Transverse colon (tissue), 4 donors: Measurements from ENCODE around the gene ZNF329. TPM values are rescaled to one million over a fixed set of nuclear protein-coding genes. Genes with fewer than 3 reads are reported as not detected.

ENCODE experiments used
- DNase-seq: peaks from one replicate; pipeline ENCODE4 v3.0.0-alpha.2; 2019
- H3K27ac ChIP-seq, 4 donors: fragments of 200-600 bp; sonication (generic); 2 replicates each; pipeline ENCODE4 v1.5.1; 2016 to 2018; ENCODE audit warnings: inconsistent platforms in 4 of 4
- H3K27me3 ChIP-seq: fragments of 200-600 bp; sonication (generic); 2 replicates; pipeline ENCODE4 v1.5.1; 2017; ENCODE audit warnings: inconsistent platforms
- H3K36me3 ChIP-seq, 4 donors: fragments of 200-600 bp; sonication (generic); 2 replicates each; pipeline ENCODE4 v1.5.1; 2017 to 2019; ENCODE audit warnings: inconsistent platforms in 4 of 4
- H3K4me1 ChIP-seq, 4 donors: fragments of 200-600 bp; sonication (generic); 2 replicates each; pipeline ENCODE4 v1.5.1; 2017 to 2020; ENCODE audit warnings: inconsistent platforms in 4 of 4
- H3K4me3 ChIP-seq, 4 donors: fragments of 200-600 bp; sonication (generic); 1 replicate in 1 of 4; 2 replicates in 3 of 4; pipeline versions ENCODE4 v1.5.1 to v1.6.1; 2017 to 2019; ENCODE audit warnings: inconsistent platforms in 4 of 4
- H3K9me3 ChIP-seq, 2 donors: fragments of 200-600 bp; sonication (generic); 2 replicates each; pipeline ENCODE4 v1.5.1; 2017 to 2019; ENCODE audit warnings: inconsistent platforms in 2 of 2
- CTCF ChIP-seq, 5 experiments: fragments of 200-600 bp in 3 of 5; fragments of 450-650 bp in 2 of 5; sonication (generic) in 3 of 5; IDR thresholded peaks; 1 replicate in 2 of 5; 2 replicates in 3 of 5; pipeline ENCODE4 v1.5.1; 2016 to 2017; ENCODE audit warnings: antibody characterized with exemption in 5 of 5, inconsistent platforms in 3 of 5, mild to moderate bottlenecking in 2 of 5, moderate library complexity in 1 of 5
- EP300 ChIP-seq: sonication (generic); formaldehyde crosslinking; IDR thresholded peaks from one replicate; pipeline ENCODE4 v1.6.1; 2017; ENCODE audit warnings: antibody characterized with exemption, low read depth
- POLR2A ChIP-seq: fragments of 450-650 bp; IDR thresholded peaks from one replicate; pipeline ENCODE4 v1.6.1; 2016; ENCODE audit warnings: antibody characterized with exemption, mild to moderate bottlenecking, moderate library complexity
- POLR2AphosphoS5 ChIP-seq, 3 donors: sonication (generic); formaldehyde crosslinking; IDR thresholded peaks; one replicate each; pipeline ENCODE4 v1.6.1; 2016; ENCODE audit warnings: antibody characterized with exemption in 3 of 3
- WGBS, 2 donors: methylation state at CpG; one replicate each; pipeline ENCODE4 v1.1.5; 2018; ENCODE audit warnings: low coverage in 1 of 2; 5-methylcytosine and 5-hydroxymethylcytosine counted together
- in situ Hi-C, 4 donors: fragments of 200-750 bp; cut with MboI; loops; one replicate each; pipeline versions ENCODE4 v1.15.0 to v1.15.1; 2017; ENCODE audit warnings: low sequenced_read_pairs in 3 of 4, low pct_ligation_motif_present in 1 of 4, low pct_unique_long_range_greater_than_20kb in 1 of 4
- intact Hi-C: fragments of 100-400 bp; cut with DNase I; formaldehyde crosslinking; loops from one replicate; pipeline ENCODE4 v1.15.1; 2023; ENCODE audit warnings: low total_unique reads
- total RNA-seq, 4 donors: library from RNA; depleted of rRNA; stranded (reverse); fragments of >200 nt; gene quantifications; one replicate each; pipeline ENCODE4 v1.1.0, GENCODE V29; 2016

ZNF329 gene
- total RNA-seq, 4 donors from 2014 or later, result 0.60 to 5.5 (median 4.0) TPM

GRCh38 chr19:58182577-58182988 lies 32.0 kb upstream of the ZNF329 start:
- Histone ChIP-seq H3K27me3 (no peaks in the 10 kb centered on the region), H3K4me3 (peak overlapping the region in 3 of 4 donors; percentile 73 to 85 (median 75)), H3K9me3 (peaks cover 85 to 86% of the 10 kb centered on the region in 2 donors), H3K36me3 (peaks cover 3 to 74% (median 18%) of the 10 kb centered on the region in 4 donors), H3K27ac (peak overlapping the region; percentile 93 to 98 (median 97)), H3K4me1 (peaks cover 0 to 14% (median 3%) of the 10 kb centered on the region in 4 donors)
- intact Hi-C loops, result no loop called here
- DNase-seq, result no peak
- 4 to 13% methylated on average over 10 to 17 of the region's 17 CpGs for WGBS, 2 donors
- TF ChIP-seq POLR2AphosphoS5 (IDR thresholded peaks at IDR 0.05) (no peak), EP300 (no peak), POLR2A (no peak), CTCF (IDR thresholded peaks at IDR 0.05) (no peak)
- in situ Hi-C loops, result no loop called here

- 29 to 57% methylated on average over 2 to 4 of the region's 4 CpGs for WGBS, 2 donors
- peak; percentile 42 for DNase-seq
- H3K27ac ChIP-seq, result peak overlapping the region; percentile 93 to 98 (median 97)
- H3K4me1 ChIP-seq, result peaks cover 0 to 14% (median 3%) of the 10 kb centered on the region in 4 donors
- intact Hi-C loops (no loop called here), in situ Hi-C loops (no loop called here)
- TF ChIP-seq POLR2A, result no peak
- TF ChIP-seq CTCF (IDR thresholded peaks at IDR 0.05), result peak in 4 of 5 experiments; percentile 26 to 38 (median 29)
- H3K36me3 ChIP-seq, result peaks cover 2 to 68% (median 15%) of the 10 kb centered on the region in 4 donors
- peaks cover 84 to 86% of the 10 kb centered on the region in 2 donors for H3K9me3 ChIP-seq
- no peaks in the 10 kb centered on the region for H3K27me3 ChIP-seq
- peak overlapping the region in 3 of 4 donors; percentile 73 to 85 (median 75) for H3K4me3 ChIP-seq
Observed at GRCh38 chr19:58181902-58182576, 31.4 kb upstream of the ZNF329 start.

GRCh38 chr19:58170860-58171259 lies 20.3 kb upstream of the ZNF329 start:
- intact Hi-C loops, result no loop called here
- H3K27ac ChIP-seq, result no peak overlapping the region
- no peaks in the 10 kb centered on the region for H3K27me3 ChIP-seq
- no peak for TF ChIP-seq POLR2AphosphoS5 (IDR thresholded peaks at IDR 0.05)
- TF ChIP-seq EP300, result no peak
- no peak for TF ChIP-seq CTCF (IDR thresholded peaks at IDR 0.05)
- TF ChIP-seq POLR2A, result no peak
- H3K4me1 ChIP-seq, result no peaks in the 10 kb centered on the region
- H3K9me3 ChIP-seq, result peaks cover 84 to 91% of the 10 kb centered on the region in 2 donors
- in situ Hi-C loops, result no loop called here
- H3K4me3 ChIP-seq, result no peak overlapping the region
- DNase-seq, result no peak
- WGBS, 2 donors, result 24 to 50% methylated on average over 1 of the region's 1 CpG
- no peaks in the 10 kb centered on the region for H3K36me3 ChIP-seq

GRCh38 chr19:58166708-58167280 lies 16.2 kb upstream of the ZNF329 start:
- no peaks in the 10 kb centered on the region for H3K36me3 ChIP-seq
- H3K27me3 ChIP-seq, result no peaks in the 10 kb centered on the region
- in situ Hi-C loops, result no loop called here
- no peak overlapping the region for H3K4me3 ChIP-seq
- no peak for DNase-seq
- peaks cover 75 to 93% of the 10 kb centered on the region in 2 donors for H3K9me3 ChIP-seq
- intact Hi-C loops, result no loop called here
- no peaks in the 10 kb centered on the region for H3K4me1 ChIP-seq
- 57 to 64% methylated on average over 3 to 4 of the region's 4 CpGs for WGBS, 2 donors
- H3K27ac ChIP-seq, result no peak overlapping the region
- TF ChIP-seq EP300, result no peak
- TF ChIP-seq POLR2A, result no peak
- no peak for TF ChIP-seq CTCF (IDR thresholded peaks at IDR 0.05)
- TF ChIP-seq POLR2AphosphoS5 (IDR thresholded peaks at IDR 0.05), result no peak
